Activated CD4-positive, alpha-beta T cell treated with anti-CD3 and anti-CD28 coated beads, Interleukin-2, amount 50 U/mL, for 48 hours (primary cell): ENCODE results near the gene TMEM233.
A peak's percentile ranks its signal among the peaks of the same experiment; 100 is the strongest.

ENCODE experiments used
- DNase-seq, 2 experiments: peaks; one replicate each; pipeline ENCODE4 v3.0.0-alpha.2; 2020

TMEM233 gene

GRCh38 chr12:119659289-119659897 is 65.8 kb downstream of the TMEM233 start:
- DNase-seq = peak; percentile 39 to 56

- no peak for DNase-seq
Measured at GRCh38 chr12:119660076-119660475, 66.5 kb downstream of the TMEM233 start.

GRCh38 chr12:119661882-119662281 is 68.3 kb downstream of the TMEM233 start:
- DNase-seq = no peak

- no peak for DNase-seq
Measured at GRCh38 chr12:119664642-119665041, 71.1 kb downstream of the TMEM233 start.

GRCh38 chr12:119665164-119665929 is 71.8 kb downstream of the TMEM233 start:
- DNase-seq = no peak

GRCh38 chr12:119666226-119666795 is 72.7 kb downstream of the TMEM233 start:
- no peak for DNase-seq

GRCh38 chr12:119666900-119667576 is 73.5 kb downstream of the TMEM233 start:
- no peak for DNase-seq

GRCh38 chr12:119667577-119668323 is 74.2 kb downstream of the TMEM233 start, which contains the start of gene PRKAB1:
Gene PRKAB1 (plus strand): TSS chr12:119668133. CDS start chr12:119668245, 112 bp downstream.
- DNase-seq = peak; percentile 94 to 95

- DNase-seq = no peak
Measured at GRCh38 chr12:119668324-119668841, 74.8 kb downstream of the TMEM233 start.

GRCh38 chr12:119669744-119670472 is 76.3 kb downstream of the TMEM233 start:
- no peak for DNase-seq

- DNase-seq = no peak
Measured at GRCh38 chr12:119671070-119671469, 77.5 kb downstream of the TMEM233 start.

- DNase-seq = no peak
Measured at GRCh38 chr12:119672194-119672593, 78.6 kb downstream of the TMEM233 start.

GRCh38 chr12:119673634-119674033 is 80.1 kb downstream of the TMEM233 start:
- DNase-seq = no peak

GRCh38 chr12:119674560-119674959 is 81.0 kb downstream of the TMEM233 start:
- no peak for DNase-seq

GRCh38 chr12:119676022-119676421 is 82.4 kb downstream of the TMEM233 start:
- no peak for DNase-seq

GRCh38 chr12:119676573-119676972 is 83.0 kb downstream of the TMEM233 start:
- no peak for DNase-seq

- DNase-seq = no peak
Measured at GRCh38 chr12:119678459-119678858, 84.9 kb downstream of the TMEM233 start.

GRCh38 chr12:119679081-119679480 is 85.5 kb downstream of the TMEM233 start:
- no peak for DNase-seq

- DNase-seq = no peak
Measured at GRCh38 chr12:119679490-119679889, 85.9 kb downstream of the TMEM233 start.

- no peak for DNase-seq
Measured at GRCh38 chr12:119681111-119681510, 87.5 kb downstream of the TMEM233 start.

GRCh38 chr12:119681728-119682638 is 88.4 kb downstream of the TMEM233 start:
- DNase-seq = no peak
